ENCODE data around the gene FUT3. TPM values are rescaled to one million over a fixed set of nuclear protein-coding genes. Genes with fewer than 3 reads are reported as not detected.

FUT3 gene
- total RNA-seq, 1 donor from 2014 or later: 1.4 TPM

GRCh38 chr19:5838353-5839064 is 12.7 kb downstream of the FUT3 start:
- no peaks in the 10 kb centered on the region for H3K4me1 Mint-ChIP-seq (ENCODE audit: unreplicated experiment)

GRCh38 chr19:5837761-5838352 is 13.4 kb downstream of the FUT3 start:
- Mint-ChIP-seq H3K36me3 (ENCODE audit: low read depth, unreplicated experiment) (no peaks in the 10 kb centered on the region), H3K27ac (ENCODE audit: unreplicated experiment) (no peak overlapping the region), H3K9me3 (ENCODE audit: unreplicated experiment) (no peaks in the 10 kb centered on the region), H3K4me1 (ENCODE audit: unreplicated experiment) (no peaks in the 10 kb centered on the region), H3K4me3 (ENCODE audit: unreplicated experiment) (no peak overlapping the region), H3K27me3 (ENCODE audit: unreplicated experiment) (peaks cover 7% of the 10 kb centered on the region)
- TF ChIP-seq CTCF (IDR thresholded peaks at IDR 0.05; ENCODE audit: unreplicated experiment): no peak
- no peak for DNase-seq (ENCODE audit: low spot score)

More at GRCh38 chr19:5838353-5839064, 12.7 kb downstream of the FUT3 start:
- Mint-ChIP-seq H3K36me3 (ENCODE audit: low read depth, unreplicated experiment) (no peaks in the 10 kb centered on the region), H3K27ac (ENCODE audit: unreplicated experiment) (no peak overlapping the region), H3K4me3 (ENCODE audit: unreplicated experiment) (no peak overlapping the region), H3K9me3 (ENCODE audit: unreplicated experiment) (no peaks in the 10 kb centered on the region), H3K27me3 (ENCODE audit: unreplicated experiment) (peaks cover 12% of the 10 kb centered on the region)
- DNase-seq (ENCODE audit: low spot score): no peak
- TF ChIP-seq CTCF (IDR thresholded peaks at IDR 0.05; ENCODE audit: unreplicated experiment): no peak

- no peak for DNase-seq (ENCODE audit: low spot score)
- Mint-ChIP-seq H3K27ac (ENCODE audit: unreplicated experiment) (no peak overlapping the region), H3K4me1 (ENCODE audit: unreplicated experiment) (no peaks in the 10 kb centered on the region), H3K4me3 (ENCODE audit: unreplicated experiment) (no peak overlapping the region), H3K27me3 (ENCODE audit: unreplicated experiment) (peaks cover 8% of the 10 kb centered on the region), H3K36me3 (ENCODE audit: low read depth, unreplicated experiment) (no peaks in the 10 kb centered on the region), H3K9me3 (ENCODE audit: unreplicated experiment) (no peaks in the 10 kb centered on the region)
- TF ChIP-seq CTCF (IDR thresholded peaks at IDR 0.05; ENCODE audit: unreplicated experiment): no peak
These were observed 18.6 kb downstream of the FUT3 start for GRCh38 chr19:5832527-5833216.

GRCh38 chr19:5832061-5832460 is 19.2 kb downstream of the FUT3 start:
- H3K9me3 Mint-ChIP-seq (ENCODE audit: unreplicated experiment): no peaks in the 10 kb centered on the region
- no peak overlapping the region for H3K4me3 Mint-ChIP-seq (ENCODE audit: unreplicated experiment)
- no peak for TF ChIP-seq CTCF (IDR thresholded peaks at IDR 0.05; ENCODE audit: unreplicated experiment)
- H3K27ac Mint-ChIP-seq (ENCODE audit: unreplicated experiment): no peak overlapping the region
- peaks cover 8% of the 10 kb centered on the region for H3K27me3 Mint-ChIP-seq (ENCODE audit: unreplicated experiment)
- no peaks in the 10 kb centered on the region for H3K36me3 Mint-ChIP-seq (ENCODE audit: low read depth, unreplicated experiment)
- no peaks in the 10 kb centered on the region for H3K4me1 Mint-ChIP-seq (ENCODE audit: unreplicated experiment)
- DNase-seq (ENCODE audit: low spot score): no peak

- Mint-ChIP-seq H3K9me3 (ENCODE audit: unreplicated experiment) (no peaks in the 10 kb centered on the region), H3K4me3 (ENCODE audit: unreplicated experiment) (no peak overlapping the region), H3K36me3 (ENCODE audit: low read depth, unreplicated experiment) (no peaks in the 10 kb centered on the region), H3K27me3 (ENCODE audit: unreplicated experiment) (peaks cover 7% of the 10 kb centered on the region), H3K27ac (ENCODE audit: unreplicated experiment) (no peak overlapping the region), H3K4me1 (ENCODE audit: unreplicated experiment) (no peaks in the 10 kb centered on the region)
- TF ChIP-seq CTCF (IDR thresholded peaks at IDR 0.05; ENCODE audit: unreplicated experiment): no peak
- no peak for DNase-seq (ENCODE audit: low spot score)
These were observed 20.1 kb downstream of the FUT3 start for GRCh38 chr19:5831159-5831558.

All from endothelial cell (in vitro differentiated cells).